GM23248 (cell line): ENCODE data around the gene CD52. TPM values are rescaled to one million over a fixed set of nuclear protein-coding genes. Genes with fewer than 3 reads are reported as not detected.
"Not testable (repeated sequence)": the region's sequence is repeated elsewhere in the genome, so short reads cannot be mapped to it uniquely, and the experiment has no call there.

Source experiments
- DNase-seq: peaks from one replicate; pipeline ENCODE4 v3.0.0-alpha.2; 2015
- H2AFZ ChIP-seq: fragments of 200-600 bp; sonication (generic); 2 replicates; pipeline ENCODE4 v1.6.1; 2016; ENCODE audit warnings: antibody characterized with exemption
- H3F3A ChIP-seq: fragments of 200-600 bp; sonication (generic); 2 replicates; pipeline ENCODE4 v1.6.1; 2016; ENCODE audit warnings: mild to moderate bottlenecking, antibody characterized with exemption, mixed run types; ENCODE audit not compliant: insufficient read depth
- H3K27ac ChIP-seq: fragments of 200-600 bp; sonication (generic); 2 replicates; pipeline ENCODE4 v1.5.1; 2016; ENCODE audit warnings: mild to moderate bottlenecking
- H3K27me3 ChIP-seq: fragments of 200-600 bp; sonication (generic); replicated peaks from 2 replicates; pipeline ENCODE4 v1.6.1; 2016; ENCODE audit warnings: mild to moderate bottlenecking; ENCODE audit not compliant: insufficient read depth
- H3K36me3 ChIP-seq: fragments of 200-600 bp; sonication (generic); 2 replicates; pipeline ENCODE4 v1.6.1; 2016; ENCODE audit warnings: low read depth, mild to moderate bottlenecking
- H3K4me1 ChIP-seq: fragments of 200-600 bp; sonication (generic); 2 replicates; pipeline ENCODE4 v1.6.1; 2016; ENCODE audit warnings: mild to moderate bottlenecking; ENCODE audit not compliant: insufficient read depth
- H3K4me2 ChIP-seq: fragments of 200-600 bp; sonication (generic); one replicate; pipeline ENCODE4 v1.6.1; 2016; ENCODE audit warnings: mild to moderate bottlenecking; ENCODE audit not compliant: unreplicated experiment
- H3K4me3 ChIP-seq: fragments of 200-600 bp; sonication (generic); 2 replicates; pipeline ENCODE4 v1.5.1; 2016; ENCODE audit warnings: mild to moderate bottlenecking
- H3K79me2 ChIP-seq: fragments of 200-600 bp; sonication (generic); 2 replicates; pipeline ENCODE4 v1.6.1; 2016; ENCODE audit warnings: mild to moderate bottlenecking; ENCODE audit not compliant: insufficient read depth
- H3K9ac ChIP-seq: fragments of 200-600 bp; sonication (generic); 2 replicates; pipeline ENCODE4 v1.6.1; 2016; ENCODE audit warnings: mild to moderate bottlenecking
- H3K9me2 ChIP-seq: fragments of 200-600 bp; sonication (generic); 2 replicates; pipeline ENCODE4 v1.6.1; 2016; ENCODE audit warnings: mixed run types, mild to moderate bottlenecking, moderate library complexity; ENCODE audit not compliant: insufficient read depth
- H3K9me3 ChIP-seq: fragments of 200-600 bp; sonication (generic); one replicate; pipeline ENCODE4 v1.6.1; 2017; ENCODE audit warnings: low read depth
- H4K20me1 ChIP-seq: fragments of 200-600 bp; sonication (generic); 2 replicates; pipeline ENCODE4 v1.6.0; 2016; ENCODE audit not compliant: insufficient read depth
- EZH2 ChIP-seq: fragments of 200-600 bp; sonication (generic); IDR thresholded peaks from 2 replicates; pipeline ENCODE4 v1.6.1; 2018; ENCODE audit warnings: antibody characterized with exemption, mild to moderate bottlenecking; ENCODE audit not compliant: insufficient read depth, poor library complexity, severe bottlenecking
- EZH2phosphoT487 ChIP-seq: fragments of 200-600 bp; sonication (generic); IDR thresholded peaks from 2 replicates; pipeline ENCODE4 v1.6.1; 2018; ENCODE audit warnings: antibody characterized with exemption, moderate library complexity, mild to moderate bottlenecking, low read depth; ENCODE audit not compliant: insufficient read depth
- WGBS, 2 experiments: methylation state at CpG; one replicate each; pipeline ENCODE4 v1.1.6; 2015 to 2017; ENCODE audit warnings: low lambda C conversion rate in 2 of 2, low coverage in 1 of 2; ENCODE audit errors: missing lambda C conversion rate in 2 of 2; 5-methylcytosine and 5-hydroxymethylcytosine counted together
- in situ Hi-C: fragments of 300-500 bp; cut with MboI; formaldehyde crosslinking; loops from 2 replicates; pipeline ENCODE4 v1.15.0; 2020
- polyA plus RNA-seq: library from polyadenylated mRNA; unstranded; fragments of >200 nt; fragmentation: Nextera tagmentation; extraction: Ambion mirVana; gene quantifications from 2 replicates; pipeline ENCODE4 v1.2.1, GENCODE V29; 2016
- total RNA-seq: library from RNA; depleted of rRNA; stranded (reverse); fragments of >200 nt; shearing (Covaris generic); gene quantifications from 2 replicates; pipeline ENCODE4 v1.2.3, GENCODE V29; 2014

The CD52 gene
- total and polyA plus RNA-seq, 2 experiments from 2014 or later, result not detected

DNA sequence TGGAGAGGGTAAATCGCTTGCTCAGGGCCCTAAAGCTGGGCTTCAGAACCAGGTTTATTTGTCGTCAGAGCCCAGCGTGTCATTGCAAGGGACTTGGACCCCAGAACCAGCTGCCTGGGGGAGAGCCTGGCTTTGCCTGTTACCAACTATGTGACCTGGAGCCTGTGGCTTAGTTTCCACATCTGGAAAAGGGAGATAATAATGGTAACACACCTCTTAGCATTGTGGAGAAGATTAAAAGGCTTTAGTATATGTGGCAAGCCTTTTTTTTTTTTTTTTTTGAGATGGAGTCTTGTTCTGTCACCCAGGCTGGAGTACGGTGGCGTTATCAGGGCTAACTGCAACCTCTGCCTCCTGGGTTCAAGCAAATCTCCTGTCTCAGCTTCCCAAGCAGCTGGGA lies 12.5 kb downstream of the CD52 start:
- TF ChIP-seq EZH2phosphoT487 (no peak), EZH2 (no peak)
- Histone ChIP-seq H3K9me3 (no peaks in the 10 kb centered on the region), H3K79me2 (no peaks in the 10 kb centered on the region), H3K9ac (no peak overlapping the region), H3K4me1 (0 out of 2 replicates have a peak, but pooled peaks cover 4% of the 10 kb centered on the region), H3K27ac (no peak overlapping the region), H3K9me2 (no peaks in the 10 kb centered on the region), H3K4me2 (no peak overlapping the region), H3K27me3 (peaks cover under 1% of the 10 kb centered on the region), H4K20me1 (no peaks in the 10 kb centered on the region), H2AFZ (no peak overlapping the region), H3K36me3 (no peaks in the 10 kb centered on the region), H3K4me3 (no peak overlapping the region), H3F3A (no peaks in the 10 kb centered on the region)
- in situ Hi-C loops, result no loop called here
- 75 to 86% methylated on average over 5 of the region's 5 CpGs for WGBS, 2 experiments
- no peak for DNase-seq

DNA sequence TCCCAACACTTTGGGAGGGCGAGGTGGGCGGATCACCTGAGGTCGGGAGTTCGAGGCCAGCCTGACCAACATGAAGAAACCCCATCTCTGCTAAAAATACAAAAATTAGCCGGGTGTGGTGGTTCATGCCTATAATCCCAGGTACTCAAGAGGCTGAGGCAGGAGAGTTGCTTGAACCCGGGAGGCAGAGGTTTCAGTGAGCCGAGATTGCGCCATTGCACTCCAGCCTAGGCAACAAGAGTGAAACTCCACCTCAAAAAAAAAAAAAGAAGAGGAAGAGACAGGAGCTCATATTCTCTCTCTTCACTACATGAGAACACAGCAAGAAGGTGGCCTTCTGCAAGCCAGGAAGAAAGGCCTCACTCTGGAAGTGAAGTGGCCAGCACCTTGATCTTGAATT lies 15.6 kb downstream of the CD52 start:
- H3K9me3 ChIP-seq, DNase-seq, H3K27ac ChIP-seq, in situ Hi-C loops, H3K36me3 ChIP-seq, H3K27me3 ChIP-seq, H3F3A ChIP-seq, H3K4me3 ChIP-seq, H2AFZ ChIP-seq, H3K79me2 ChIP-seq, H3K4me2 ChIP-seq, H4K20me1 ChIP-seq, H3K4me1 ChIP-seq, H3K9ac ChIP-seq, H3K9me2 ChIP-seq: not testable (repeated sequence)
- 81 to 83% methylated on average over 8 of the region's 8 CpGs for WGBS, 2 experiments

DNA sequence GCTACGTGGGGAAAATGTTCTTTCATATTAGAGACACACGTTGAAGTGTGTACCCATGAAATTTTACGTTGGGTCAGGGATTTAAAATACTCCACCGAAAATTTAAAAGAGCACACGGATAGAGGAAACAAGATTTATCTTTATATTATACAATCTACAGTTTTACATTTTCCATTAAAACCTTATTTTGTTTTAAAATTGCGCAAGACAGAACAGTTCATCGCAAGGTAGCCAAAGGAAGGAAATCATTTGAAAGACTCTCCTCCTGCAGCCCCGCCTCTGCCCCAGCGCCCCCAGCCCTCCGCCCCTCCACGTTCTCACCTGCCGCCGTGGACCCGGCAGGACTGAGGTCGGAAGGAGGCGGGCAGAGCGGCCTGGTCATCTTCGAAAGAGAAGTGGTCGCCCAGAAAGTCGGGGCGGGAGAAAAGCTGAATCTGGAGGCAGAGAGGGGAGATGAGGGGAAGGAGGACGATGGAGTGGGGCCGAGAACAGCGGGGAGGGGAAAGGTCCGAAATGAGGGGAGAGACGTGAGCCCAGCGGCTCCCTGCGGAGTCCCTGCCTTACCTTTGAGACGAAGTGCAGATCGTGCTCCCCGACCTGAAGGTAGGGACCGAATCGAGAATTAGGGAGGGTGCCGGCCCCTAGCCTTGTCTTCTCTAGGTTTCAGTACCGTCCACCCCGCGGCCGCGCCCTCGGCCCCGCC lies 18.2 kb downstream of the CD52 start:
- Histone ChIP-seq H3K4me1 (0 out of 2 replicates have a peak, but pooled peaks cover 8% of the 10 kb centered on the region), H3F3A (no peaks in the 10 kb centered on the region), H2AFZ (peak overlapping the region; percentile 70), H3K79me2 (no peaks in the 10 kb centered on the region), H4K20me1 (no peaks in the 10 kb centered on the region), H3K4me3 (peak overlapping the region; percentile 61), H3K9me2 (no peaks in the 10 kb centered on the region), H3K9me3 (no peaks in the 10 kb centered on the region), H3K4me2 (peak overlapping the region; percentile 71), H3K36me3 (no peaks in the 10 kb centered on the region), H3K27ac (no peak overlapping the region), H3K27me3 (peaks cover 9% of the 10 kb centered on the region), H3K9ac (no peak overlapping the region)
- in situ Hi-C loops, result no loop called here
- DNase-seq, result no peak
- 6 to 7% methylated on average over 23 to 41 of the region's 41 CpGs for WGBS, 2 experiments
- TF ChIP-seq EZH2phosphoT487 (no peak), EZH2 (no peak)

DNA sequence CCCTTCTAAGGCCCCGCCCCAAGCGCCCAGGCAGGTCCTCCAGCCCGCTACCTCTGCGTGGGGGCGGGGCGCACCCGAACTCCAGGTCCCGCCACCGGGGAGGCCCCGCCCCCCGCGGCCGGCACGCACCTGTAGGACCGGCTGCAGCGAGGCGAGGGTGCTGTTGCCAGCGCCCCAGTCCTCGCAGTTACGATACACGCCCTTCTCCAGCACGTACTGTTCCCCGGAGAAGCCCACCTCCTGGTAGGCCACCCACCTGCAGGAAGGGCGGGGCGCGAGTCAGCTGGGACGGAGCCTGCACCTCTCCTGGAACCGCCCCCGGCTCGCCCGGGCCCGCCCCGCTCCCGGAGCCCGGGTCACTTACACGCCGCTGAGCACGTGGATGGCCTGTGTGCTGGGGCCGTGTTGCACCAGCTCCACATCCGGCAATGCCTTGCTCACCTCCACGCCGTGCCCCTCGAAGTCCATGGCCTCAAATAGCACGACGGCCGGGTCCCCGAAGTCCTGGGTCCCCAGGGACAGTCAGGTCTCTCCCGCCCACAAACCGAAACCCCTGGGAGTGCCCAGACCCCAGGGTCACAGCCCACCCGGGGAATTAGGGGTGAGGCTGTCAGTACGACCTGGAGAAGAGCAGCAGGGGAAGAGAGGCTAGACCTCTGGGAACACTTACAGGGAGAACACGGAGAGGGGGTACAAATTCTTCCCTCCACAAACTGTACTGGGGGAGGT lies 18.9 kb downstream of the CD52 start:
- H3K4me1 ChIP-seq, result 0 out of 2 replicates have a peak, but pooled peaks cover 4% of the 10 kb centered on the region
- TF ChIP-seq EZH2 (no peak), EZH2phosphoT487 (no peak)
- H3K79me2 ChIP-seq, result no peaks in the 10 kb centered on the region
- H3K27ac ChIP-seq, result no peak overlapping the region
- H3K4me2 ChIP-seq, result peak overlapping the region; percentile 71
- H3K9me2 ChIP-seq, result no peaks in the 10 kb centered on the region
- DNase-seq, result peak; percentile 45
- H3F3A ChIP-seq, result no peaks in the 10 kb centered on the region
- H4K20me1 ChIP-seq, result no peaks in the 10 kb centered on the region
- H3K9ac ChIP-seq, result no peak overlapping the region
- H3K27me3 ChIP-seq, result peaks cover 9% of the 10 kb centered on the region
- H2AFZ ChIP-seq, result peak overlapping the region; percentile 70
- H3K36me3 ChIP-seq, result no peaks in the 10 kb centered on the region
- WGBS, 2 experiments, result 15 to 22% methylated on average over 31 to 43 of the region's 52 CpGs
- peak overlapping the region; percentile 61 for H3K4me3 ChIP-seq
- no peaks in the 10 kb centered on the region for H3K9me3 ChIP-seq
- in situ Hi-C loops, result no loop called here
